T-helper 22 cell (primary cell): ENCODE results near the gene SUN1.
"Not testable (repeated sequence)": the region's sequence is repeated elsewhere in the genome, so short reads cannot be mapped to it uniquely, and the experiment has no call there.

Source experiments
- DNase-seq: peaks from one replicate; pipeline ENCODE4 v3.0.0-alpha.2; 2020; ENCODE audit warnings: low read depth

SUN1 gene

GRCh38 chr7:920351-921070 is 88.2 kb downstream of the SUN1 start:
- DNase-seq, result no peak

- DNase-seq, result no peak
Measured at GRCh38 chr7:921071-921461, 88.8 kb downstream of the SUN1 start.

DNA sequence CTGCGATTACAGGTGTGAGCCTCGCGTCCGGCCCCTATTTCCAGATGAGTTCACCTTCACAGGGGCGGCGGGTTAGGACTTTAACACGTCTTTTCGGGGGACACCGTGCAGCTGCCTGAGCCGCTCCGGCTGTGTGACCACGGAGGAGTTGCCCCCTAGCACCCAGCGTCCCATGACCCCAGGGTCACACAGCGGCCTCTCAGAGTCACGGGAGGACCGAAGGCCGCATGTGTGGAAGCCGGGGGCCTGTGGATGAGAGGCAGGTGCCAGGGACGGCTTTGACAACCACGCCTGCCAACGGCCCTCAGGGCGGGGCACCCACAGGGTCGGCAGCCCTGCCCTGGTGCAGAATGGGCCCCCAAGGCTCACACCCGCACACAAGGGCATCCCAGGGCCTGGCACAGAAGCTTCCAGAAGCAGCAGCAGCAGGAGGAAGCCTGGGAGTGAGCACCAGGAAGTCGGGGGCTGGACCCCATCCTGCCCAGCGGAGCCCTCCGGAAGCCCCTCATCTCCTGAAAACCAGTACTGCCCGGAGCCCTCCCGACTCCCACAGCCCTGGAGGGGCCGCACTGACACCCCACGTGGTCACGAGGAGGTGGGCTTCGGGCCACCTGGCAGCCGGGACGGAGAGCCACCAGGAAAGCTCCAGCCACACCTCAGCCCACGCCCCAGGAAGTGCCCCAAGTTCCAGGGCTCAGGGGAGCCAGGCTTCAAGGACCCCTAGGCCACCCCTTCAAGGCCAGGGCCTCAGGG is 89.5 kb downstream of the SUN1 start:
- DNase-seq, result no peak

GRCh38 chr7:922334-923107 is 90.2 kb downstream of the SUN1 start:
- no peak for DNase-seq

GRCh38 chr7:923108-924041 is 91.1 kb downstream of the SUN1 start:
- peak; percentile 87 for DNase-seq

DNA sequence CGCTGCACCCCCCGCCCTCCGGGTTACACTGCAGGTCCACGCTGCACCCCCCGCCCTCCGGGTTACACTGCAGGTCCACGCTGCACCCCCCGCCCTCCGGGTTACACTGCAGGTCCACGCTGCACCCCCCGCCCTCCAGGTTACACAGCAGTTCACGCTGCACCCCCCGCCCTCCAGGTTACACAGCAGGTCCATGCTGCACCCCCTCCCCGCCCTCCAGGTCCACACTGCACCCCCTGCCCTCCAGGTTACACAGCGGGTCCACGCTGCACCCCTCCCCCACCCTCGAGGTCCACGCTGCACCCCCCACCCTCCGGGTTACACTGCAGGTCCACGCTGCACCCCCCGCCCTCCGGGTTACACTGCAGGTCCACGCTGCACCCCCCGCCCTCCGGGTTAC is 91.8 kb downstream of the SUN1 start:
- not testable (repeated sequence) for DNase-seq
